Muscle of leg (tissue), 11 donors: ENCODE data around the gene IL1RL2. TPM values are rescaled to one million over a fixed set of nuclear protein-coding genes. Genes with fewer than 3 reads are reported as not detected.

Experiments used
- DNase-seq: peaks from one replicate; pipeline ENCODE4 v3.0.0; 2013
- H3K27ac ChIP-seq: one replicate; pipeline ENCODE4 v1.5.1; 2013; ENCODE audit warnings: mild to moderate bottlenecking, low read length, control low read depth
- H3K27me3 ChIP-seq: one replicate; pipeline ENCODE4 v1.6.1; 2013; ENCODE audit warnings: low read length; ENCODE audit not compliant: control insufficient read depth, insufficient read depth
- H3K36me3 ChIP-seq: one replicate; pipeline ENCODE4 v1.6.1; 2013; ENCODE audit warnings: low read length; ENCODE audit not compliant: control insufficient read depth, insufficient read depth
- H3K4me1 ChIP-seq: one replicate; pipeline ENCODE4 v1.6.1; 2013; ENCODE audit warnings: low read length; ENCODE audit not compliant: control insufficient read depth, insufficient read depth
- H3K4me3 ChIP-seq: one replicate; pipeline ENCODE4 v1.5.1; 2013; ENCODE audit warnings: low read length, control low read depth
- H3K9me3 ChIP-seq: replicated peaks from 2 replicates; pipeline ENCODE4 v1.6.1; 2013; ENCODE audit warnings: low read depth, low read length; ENCODE audit not compliant: control insufficient read depth
- WGBS: methylation state at CpG from one replicate; pipeline ENCODE4 v1.1.5; 2013; ENCODE audit warnings: missing lambda C conversion rate; ENCODE audit not compliant: insufficient coverage; 5-methylcytosine and 5-hydroxymethylcytosine counted together
- polyA plus RNA-seq, 8 donors: library from polyadenylated mRNA; unstranded; fragments of 120-200 nt; gene quantifications; one replicate each; pipeline versions ENCODE4 v1.2.1 to v1.2.3, GENCODE V29; 2013; ENCODE audit warnings: inconsistent platforms in 1 of 8, low replicate concordance in 1 of 8; ENCODE audit not compliant: insufficient read length in 8 of 8, insufficient read depth in 1 of 8
- total RNA-seq: library from RNA; stranded (reverse); fragments of 120-200 nt; gene quantifications from one replicate; pipeline ENCODE4 v1.2.4, GENCODE V29; 2013

The IL1RL2 gene
- total and polyA plus RNA-seq, 9 donors: 0.14 to 0.73 (median 0.23) TPM

DNA sequence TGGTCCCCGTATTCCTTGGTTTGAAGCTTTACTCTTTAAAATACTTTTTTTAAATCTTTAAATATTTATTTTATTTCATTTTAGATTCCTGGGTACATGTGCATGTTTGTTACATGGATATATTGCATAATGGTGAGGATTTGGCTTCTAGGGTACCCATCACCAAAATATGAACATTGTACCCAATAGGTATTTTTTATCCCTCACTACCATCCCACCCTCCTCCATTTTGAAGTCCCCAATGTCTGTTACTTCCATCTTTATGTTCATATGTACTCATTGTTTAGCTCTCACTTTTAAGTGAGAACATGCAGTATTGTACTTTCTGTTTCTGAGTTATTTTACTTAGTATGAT lies 65.0 kb downstream of the IL1RL2 start:
- no peaks in the 10 kb centered on the region for H3K9me3 ChIP-seq
- WGBS: no CpG with 5 or more reads among the region's 1 CpG
- H3K27me3 ChIP-seq: peaks cover 27% of the 10 kb centered on the region
- no peaks in the 10 kb centered on the region for H3K36me3 ChIP-seq
- no peak overlapping the region for H3K27ac ChIP-seq
- H3K4me1 ChIP-seq: peaks cover 6% of the 10 kb centered on the region
- DNase-seq: no peak
- no peak overlapping the region for H3K4me3 ChIP-seq

DNA sequence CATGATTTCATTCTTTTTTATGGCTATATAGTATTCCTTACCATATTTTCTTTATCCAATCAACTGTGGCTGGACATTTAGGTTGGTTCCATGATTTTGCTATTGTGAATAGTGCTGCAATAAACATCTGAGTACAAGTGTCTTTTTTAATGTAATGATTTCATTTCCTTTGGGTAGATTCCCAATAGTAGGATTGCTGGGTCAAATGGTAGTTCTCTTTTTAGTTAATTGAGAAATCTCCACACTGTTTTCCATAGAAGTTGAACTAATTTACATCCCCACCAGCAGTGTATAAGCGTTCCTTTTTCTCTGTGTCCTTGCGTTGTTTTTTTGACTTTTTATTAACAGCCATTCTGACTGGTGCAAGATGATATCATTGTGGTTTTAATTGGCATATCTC lies 65.4 kb downstream of the IL1RL2 start:
- Histone ChIP-seq H3K4me3 (no peak overlapping the region), H3K9me3 (no peaks in the 10 kb centered on the region), H3K27ac (no peak overlapping the region), H3K4me1 (peaks cover 6% of the 10 kb centered on the region), H3K36me3 (no peaks in the 10 kb centered on the region), H3K27me3 (peaks cover 27% of the 10 kb centered on the region)
- WGBS: no CpG with 5 or more reads among the region's 2 CpGs
- no peak for DNase-seq

DNA sequence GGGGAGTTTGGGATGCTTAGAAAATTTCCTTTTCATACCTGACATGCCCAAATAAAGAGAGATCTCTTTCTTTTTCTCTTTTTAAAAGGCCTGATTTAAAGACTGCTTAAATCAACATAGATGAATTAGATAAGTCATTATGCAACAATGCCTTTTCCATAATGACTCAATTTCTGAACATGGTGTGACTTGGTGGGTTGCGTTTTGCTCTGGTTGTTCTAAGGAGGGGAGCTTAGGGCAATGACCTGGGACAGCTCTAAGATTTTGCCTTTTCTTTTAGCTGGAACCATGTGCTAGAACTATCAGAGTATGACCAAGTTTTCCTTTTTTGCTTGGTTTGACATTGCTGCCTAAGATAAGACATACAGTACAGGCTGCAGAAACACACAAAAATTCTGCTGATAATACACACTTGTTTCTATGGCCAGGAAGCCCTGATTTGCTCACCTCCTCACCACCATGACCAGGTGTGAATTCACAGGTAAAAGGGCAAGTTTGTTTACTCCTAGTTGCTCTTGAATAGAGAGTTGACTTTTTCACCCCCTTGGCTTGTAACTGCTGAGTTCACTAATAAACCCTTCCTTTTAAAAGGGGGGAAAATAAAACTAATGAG lies 66.4 kb downstream of the IL1RL2 start:
- Histone ChIP-seq H3K27me3 (peaks cover 27% of the 10 kb centered on the region), H3K27ac (no peak overlapping the region), H3K4me3 (no peak overlapping the region), H3K36me3 (no peaks in the 10 kb centered on the region), H3K9me3 (no peaks in the 10 kb centered on the region), H3K4me1 (peaks cover 8% of the 10 kb centered on the region)
- no peak for DNase-seq
- WGBS: 80% methylated on average over 1 of the region's 1 CpG

DNA sequence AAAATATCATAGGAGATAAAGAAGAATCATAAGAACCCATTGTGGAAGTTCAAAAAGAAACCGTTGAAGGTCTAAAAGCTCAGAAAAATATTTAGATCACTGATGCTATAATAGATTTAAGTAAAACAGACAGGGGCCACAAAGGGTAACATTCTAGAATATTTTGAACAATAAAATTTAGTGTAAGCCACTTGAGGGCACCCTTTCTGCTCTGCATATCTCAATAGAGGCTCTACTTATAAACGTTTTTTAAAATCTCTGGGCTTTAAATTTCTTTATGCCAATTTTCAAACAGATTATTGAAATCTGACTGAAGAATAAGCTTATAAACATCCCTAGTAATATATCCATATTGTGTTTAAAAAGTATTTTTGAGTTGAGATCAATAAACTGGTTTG lies 66.9 kb downstream of the IL1RL2 start:
- no peak overlapping the region for H3K4me3 ChIP-seq
- peaks cover 27% of the 10 kb centered on the region for H3K27me3 ChIP-seq
- peaks cover 10% of the 10 kb centered on the region for H3K4me1 ChIP-seq
- H3K27ac ChIP-seq: no peak overlapping the region
- WGBS: no CpG with 5 or more reads among the region's 2 CpGs
- no peaks in the 10 kb centered on the region for H3K36me3 ChIP-seq
- no peak for DNase-seq
- no peaks in the 10 kb centered on the region for H3K9me3 ChIP-seq

DNA sequence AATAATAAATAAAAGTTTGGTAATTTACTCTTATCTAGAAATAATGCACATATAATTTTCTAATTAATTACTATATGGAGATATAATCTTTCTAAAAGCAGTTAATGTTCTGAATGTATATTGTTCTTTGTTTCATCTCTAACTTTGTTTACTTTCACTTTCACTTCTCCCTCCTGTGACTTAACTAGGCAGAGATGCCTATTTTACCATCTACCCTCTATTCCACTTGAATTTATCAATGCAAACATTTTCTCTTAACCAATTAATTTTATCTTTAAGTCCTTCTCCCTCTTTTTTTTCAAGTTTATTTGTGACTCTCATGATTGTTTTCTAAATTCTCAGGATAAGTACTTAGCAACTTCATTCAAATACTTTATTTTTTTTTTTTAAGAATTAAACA lies 69.5 kb downstream of the IL1RL2 start:
- peaks cover 7% of the 10 kb centered on the region for H3K4me1 ChIP-seq
- H3K4me3 ChIP-seq: no peak overlapping the region
- H3K36me3 ChIP-seq: no peaks in the 10 kb centered on the region
- peaks cover 11% of the 10 kb centered on the region for H3K27me3 ChIP-seq
- no peaks in the 10 kb centered on the region for H3K9me3 ChIP-seq
- DNase-seq: no peak
- no peak overlapping the region for H3K27ac ChIP-seq

DNA sequence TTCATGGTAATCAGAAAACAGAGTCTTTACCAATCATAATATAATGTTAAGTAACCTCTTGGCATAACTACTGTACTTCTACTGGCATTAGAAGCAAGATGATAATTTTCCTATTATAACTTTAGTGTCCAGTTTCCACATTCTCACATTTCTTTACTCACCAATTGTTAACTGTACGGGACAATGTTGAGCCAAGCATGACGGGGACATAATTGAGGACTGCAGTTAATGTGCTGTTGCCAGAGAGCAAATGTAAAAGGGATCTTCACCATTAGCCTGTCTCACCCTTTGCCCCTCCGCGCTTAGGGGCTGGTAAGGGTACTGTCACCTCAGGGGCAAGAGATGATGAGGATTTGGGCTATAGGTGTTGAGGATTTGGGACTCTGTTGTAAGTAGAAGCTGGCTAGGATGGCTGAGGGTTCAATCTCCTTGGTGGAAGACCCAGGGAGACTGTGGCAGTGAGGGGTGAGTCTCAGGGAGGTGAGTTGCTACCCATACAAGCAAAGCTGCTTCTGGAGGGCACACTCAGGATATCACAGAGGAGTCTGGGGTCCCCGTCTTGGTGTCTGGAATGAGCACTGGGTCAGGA lies 70.1 kb downstream of the IL1RL2 start:
- peaks cover 7% of the 10 kb centered on the region for H3K27me3 ChIP-seq
- WGBS: 86% methylated on average over 1 of the region's 5 CpGs
- no peak overlapping the region for H3K4me3 ChIP-seq
- no peaks in the 10 kb centered on the region for H3K9me3 ChIP-seq
- DNase-seq: no peak
- H3K36me3 ChIP-seq: no peaks in the 10 kb centered on the region
- H3K27ac ChIP-seq: no peak overlapping the region
- peaks cover 4% of the 10 kb centered on the region for H3K4me1 ChIP-seq

DNA sequence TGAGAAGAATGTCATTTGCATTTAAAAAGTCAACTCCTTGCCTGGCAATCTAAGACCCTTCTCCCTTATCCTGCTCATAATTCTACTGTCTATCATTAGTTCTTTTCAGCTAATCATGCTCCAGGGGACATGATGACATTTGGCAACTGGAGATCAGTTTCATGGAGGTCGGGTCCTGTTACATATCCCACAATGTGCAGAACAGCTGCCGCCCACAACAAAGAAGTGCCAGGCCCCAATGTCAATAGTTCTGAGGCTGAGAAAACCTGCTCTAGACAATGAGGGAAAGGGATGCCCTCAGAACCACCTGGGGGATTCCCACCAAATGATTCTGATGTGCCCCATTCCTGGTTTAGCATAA lies 71.2 kb downstream of the IL1RL2 start:
- peaks cover 4% of the 10 kb centered on the region for H3K4me1 ChIP-seq

DNA sequence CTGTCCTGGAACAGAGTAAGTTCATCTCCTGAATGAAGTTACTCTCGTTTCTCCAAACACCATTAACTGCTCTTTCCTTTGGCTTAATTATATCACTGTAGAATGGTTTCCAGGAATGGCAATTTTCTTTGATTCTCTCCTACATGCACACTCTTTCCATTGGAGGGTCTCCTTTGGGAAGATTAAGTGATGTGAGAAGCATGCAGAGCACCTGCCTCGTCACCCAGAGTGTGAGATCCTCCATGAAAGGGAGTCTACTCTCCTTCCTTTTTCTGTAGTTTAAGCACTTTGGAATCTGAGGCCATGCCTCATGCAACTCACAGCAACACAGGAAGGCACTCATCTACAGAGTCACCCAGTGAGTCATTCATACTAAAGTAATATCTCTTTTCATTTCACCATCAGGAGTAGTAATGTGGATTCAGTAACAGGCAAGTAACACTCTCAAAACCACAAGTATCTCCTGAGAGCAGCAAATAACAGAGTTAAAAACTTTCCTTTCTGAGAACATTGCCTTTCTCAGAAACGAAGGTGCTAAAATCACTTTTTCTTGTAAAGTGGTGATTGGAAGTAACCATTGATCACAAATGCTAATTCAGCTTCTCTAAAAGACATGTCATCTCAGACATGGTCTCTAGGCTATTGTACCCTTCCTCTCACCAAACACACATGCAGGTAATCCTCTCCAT lies 71.7 kb downstream of the IL1RL2 start:
- no peak for DNase-seq
- no CpG with 5 or more reads among the region's 3 CpGs for WGBS
- no peaks in the 10 kb centered on the region for H3K36me3 ChIP-seq
- no peak overlapping the region for H3K4me3 ChIP-seq
- peaks cover 3% of the 10 kb centered on the region for H3K27me3 ChIP-seq
- peaks cover 4% of the 10 kb centered on the region for H3K4me1 ChIP-seq
- no peak overlapping the region for H3K27ac ChIP-seq
- no peaks in the 10 kb centered on the region for H3K9me3 ChIP-seq

More for the DNA sequence above, 71.2 kb downstream of the IL1RL2 start:
- peak; percentile 27 for DNase-seq
- Histone ChIP-seq H3K27me3 (peaks cover 3% of the 10 kb centered on the region), H3K27ac (no peak overlapping the region), H3K4me3 (no peak overlapping the region), H3K9me3 (no peaks in the 10 kb centered on the region), H3K36me3 (no peaks in the 10 kb centered on the region)
- 67% methylated on average over 2 of the region's 2 CpGs for WGBS

DNA sequence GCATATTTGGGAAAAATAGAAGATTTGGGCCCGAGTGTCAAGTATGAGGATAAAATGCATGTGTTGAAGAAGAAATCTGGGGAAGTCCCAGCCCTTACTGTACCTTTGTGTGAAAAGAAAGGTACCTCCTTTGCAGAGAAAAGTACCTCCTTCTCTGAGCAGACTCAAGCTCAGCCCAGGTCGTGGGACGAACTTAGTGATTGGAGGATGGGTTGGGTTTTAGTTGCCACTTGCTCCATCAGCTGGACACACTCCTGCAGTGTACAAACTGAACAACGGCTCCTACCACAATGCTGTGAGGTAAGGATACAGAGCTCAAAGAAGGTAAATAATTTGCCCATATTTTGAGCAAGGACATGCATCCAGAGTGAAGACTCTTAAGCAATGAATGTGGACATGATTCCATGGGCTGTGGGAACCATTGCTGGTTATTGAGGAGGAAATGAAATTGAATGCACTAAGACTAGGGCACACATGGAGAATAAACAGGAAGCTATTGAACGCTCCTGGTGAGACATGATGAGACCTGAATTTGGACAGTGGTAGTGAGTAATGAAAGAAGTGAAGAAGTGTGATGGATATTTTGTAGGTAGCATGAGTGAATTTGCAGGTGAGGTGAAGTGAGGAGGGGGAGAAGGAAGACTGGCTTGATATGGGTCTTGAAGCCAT lies 74.8 kb downstream of the IL1RL2 start:
- peaks cover 6% of the 10 kb centered on the region for H3K4me1 ChIP-seq
- H3K27me3 ChIP-seq: no peaks in the 10 kb centered on the region
- H3K9me3 ChIP-seq: no peaks in the 10 kb centered on the region
- H3K27ac ChIP-seq: no peak overlapping the region
- DNase-seq: no peak
- no peak overlapping the region for H3K4me3 ChIP-seq
- WGBS: 85% methylated on average over 3 of the region's 5 CpGs
- no peaks in the 10 kb centered on the region for H3K36me3 ChIP-seq
